CD4-positive, CD25-positive, alpha-beta regulatory T cell (primary cell): ENCODE measurements around the gene SORD. TPM values are rescaled to one million over a fixed set of nuclear protein-coding genes. Genes with fewer than 3 reads are reported as not detected.
"Not testable (repeated sequence)": the region's sequence is repeated elsewhere in the genome, so short reads cannot be mapped to it uniquely, and the experiment has no call there.

Source experiments
- ATAC-seq, 2 donors: fragments of 150-1000 bp; cut with Tn5 transposase; one replicate each; pipeline ENCODE4 v1.10.0; 2021; ENCODE audit warnings: low read depth in 2 of 2, moderate number of reproducible peaks in 2 of 2, moderate library complexity in 1 of 2
- DNase-seq, 3 donors: peaks; one replicate each; pipeline versions ENCODE4 v3.0.0 to v3.0.0-alpha.2; 2012 to 2022; ENCODE audit warnings: mixed read lengths in 1 of 3
- H3K27ac ChIP-seq: one replicate; pipeline ENCODE4 v1.7.0; 2013; ENCODE audit warnings: mild to moderate bottlenecking, low read length; ENCODE audit not compliant: insufficient read depth, poor library complexity, severe bottlenecking
- H3K27me3 ChIP-seq: one replicate; pipeline ENCODE4 v1.7.0; 2013; ENCODE audit warnings: low read length; ENCODE audit not compliant: control insufficient read depth, insufficient read depth
- H3K36me3 ChIP-seq: one replicate; pipeline ENCODE4 v1.7.0; 2013; ENCODE audit warnings: mild to moderate bottlenecking, low read length, moderate library complexity; ENCODE audit not compliant: control insufficient read depth, insufficient read depth
- H3K4me1 ChIP-seq: 2 replicates; pipeline ENCODE4 v1.7.0; 2013; ENCODE audit warnings: mild to moderate bottlenecking, low read length; ENCODE audit not compliant: insufficient read depth, control insufficient read depth, poor library complexity, severe bottlenecking
- H3K4me3 ChIP-seq: one replicate; pipeline ENCODE4 v1.7.0; 2013; ENCODE audit warnings: low read depth, mild to moderate bottlenecking, low read length, moderate library complexity
- H3K9me3 ChIP-seq, 2 experiments: 1 replicate in 1 of 2; 2 replicates in 1 of 2; pipeline ENCODE4 v1.7.0; 2013; ENCODE audit warnings: low read length in 2 of 2, mild to moderate bottlenecking in 1 of 2, moderate library complexity in 1 of 2; ENCODE audit not compliant: control insufficient read depth in 2 of 2
- H3K27ac Mint-ChIP-seq, 3 donors: one replicate each; pipeline ENCODE4 v1.8.0; 2020 to 2022; ENCODE audit warnings: mild to moderate bottlenecking in 3 of 3, mixed read lengths in 3 of 3, moderate library complexity in 2 of 3
- H3K27me3 Mint-ChIP-seq: one replicate; pipeline ENCODE4 v1.8.0; 2022; ENCODE audit warnings: mild to moderate bottlenecking, mixed read lengths
- H3K36me3 Mint-ChIP-seq: one replicate; pipeline ENCODE4 v1.8.0; 2020; ENCODE audit warnings: mixed read lengths
- H3K4me1 Mint-ChIP-seq, 4 donors: one replicate each; pipeline ENCODE4 v1.8.0; 2020 to 2022; ENCODE audit warnings: mixed read lengths in 4 of 4, mild to moderate bottlenecking in 1 of 4
- H3K4me3 Mint-ChIP-seq, 4 donors: one replicate each; pipeline ENCODE4 v1.8.0; 2020 to 2022; ENCODE audit warnings: mild to moderate bottlenecking in 4 of 4, mixed read lengths in 4 of 4, moderate library complexity in 3 of 4
- H3K9me3 Mint-ChIP-seq, 7 donors: one replicate each; pipeline ENCODE4 v1.8.0; 2020 to 2022; ENCODE audit warnings: mixed read lengths in 7 of 7, mild to moderate bottlenecking in 3 of 7, moderate library complexity in 2 of 7
- polyA plus RNA-seq, 4 donors: library from polyadenylated mRNA; unstranded; fragments of 300-500 nt; fragmentation: Illumina TruSeq; gene quantifications; one replicate each; pipeline ENCODE4 v1.2.3, GENCODE V29; 2021
- total RNA-seq: library from RNA; stranded (reverse); gene quantifications from one replicate; pipeline ENCODE4 v1.2.3, GENCODE V29; 2022

Gene SORD
- total and polyA plus RNA-seq, 5 donors from 2014 or later: 3.4 to 11.4 (median 5.3) TPM

DNA sequence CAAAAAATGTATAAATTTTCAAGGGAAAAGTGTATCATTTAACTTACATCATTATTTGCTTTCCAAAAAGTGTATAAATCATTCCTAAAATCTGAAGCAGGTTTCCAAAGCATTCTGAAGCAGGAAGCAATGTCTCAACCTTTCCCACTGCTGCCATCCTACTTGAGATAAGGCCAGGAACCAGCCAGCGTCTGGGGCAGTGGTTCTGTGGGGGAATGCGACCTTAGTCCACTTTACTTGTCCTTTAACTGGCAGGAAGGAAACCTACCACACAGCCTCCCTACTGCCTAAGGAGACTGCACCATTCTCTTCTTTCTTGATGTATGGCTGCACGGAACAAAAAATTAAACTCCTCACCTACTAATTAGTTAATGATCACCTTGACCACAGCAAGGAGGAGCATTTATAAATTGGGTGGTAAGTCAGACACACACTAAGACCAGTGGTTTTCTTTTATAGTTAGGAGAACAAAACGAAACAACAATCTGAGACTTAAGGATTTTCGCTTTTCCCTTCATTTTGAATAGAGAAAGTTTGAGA is 3.7 kb downstream of the SORD start:
- peaks cover 0 to 1% (median 0%) of the 10 kb centered on the region in 7 donors for H3K9me3 Mint-ChIP-seq
- no peak overlapping the region for H3K27ac ChIP-seq
- H3K4me3 ChIP-seq: no peak overlapping the region
- no peaks in the 10 kb centered on the region for H3K27me3 ChIP-seq
- H3K27me3 Mint-ChIP-seq: no peaks in the 10 kb centered on the region
- H3K36me3 ChIP-seq: no peaks in the 10 kb centered on the region
- no peak overlapping the region for H3K27ac Mint-ChIP-seq
- no peak for ATAC-seq
- H3K4me1 ChIP-seq: peaks cover 13% of the 10 kb centered on the region
- no peak overlapping the region for H3K4me3 Mint-ChIP-seq
- H3K9me3 ChIP-seq: no peaks in the 10 kb centered on the region
- peaks cover 5 to 31% (median 11%) of the 10 kb centered on the region in 4 donors for H3K4me1 Mint-ChIP-seq
- DNase-seq: no peak
- H3K36me3 Mint-ChIP-seq: peaks cover 15% of the 10 kb centered on the region

DNA sequence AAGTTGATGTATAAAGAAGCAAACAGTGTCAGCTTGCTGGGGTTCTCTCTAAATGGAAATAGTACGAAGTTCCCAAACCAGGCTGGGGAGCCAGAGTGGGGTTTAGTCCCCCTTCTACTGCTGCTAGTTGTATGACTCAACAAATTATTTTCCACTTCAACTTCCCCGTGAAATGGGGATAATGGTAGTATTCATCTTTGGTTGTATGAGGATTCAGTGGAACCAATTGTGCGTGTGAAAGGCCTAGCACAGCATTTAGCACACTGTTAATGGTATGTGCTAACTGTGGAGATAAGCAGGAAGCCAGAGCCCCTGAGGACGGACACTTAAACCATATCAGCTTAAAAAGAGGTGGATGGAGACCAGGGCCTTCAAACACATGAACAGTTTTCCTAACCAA is 4.2 kb downstream of the SORD start:
- Mint-ChIP-seq H3K27me3 (no peaks in the 10 kb centered on the region), H3K9me3 (peaks cover 0 to 1% (median 0%) of the 10 kb centered on the region in 7 donors), H3K36me3 (peaks cover 15% of the 10 kb centered on the region), H3K27ac (no peak overlapping the region), H3K4me3 (no peak overlapping the region), H3K4me1 (peaks cover 5 to 30% (median 11%) of the 10 kb centered on the region in 4 donors)
- no peaks in the 10 kb centered on the region for H3K9me3 ChIP-seq
- H3K27ac ChIP-seq: no peak overlapping the region
- DNase-seq (no peak), ATAC-seq (no peak)
- no peaks in the 10 kb centered on the region for H3K36me3 ChIP-seq
- peaks cover 11% of the 10 kb centered on the region for H3K4me1 ChIP-seq
- H3K4me3 ChIP-seq: no peak overlapping the region
- no peaks in the 10 kb centered on the region for H3K27me3 ChIP-seq

DNA sequence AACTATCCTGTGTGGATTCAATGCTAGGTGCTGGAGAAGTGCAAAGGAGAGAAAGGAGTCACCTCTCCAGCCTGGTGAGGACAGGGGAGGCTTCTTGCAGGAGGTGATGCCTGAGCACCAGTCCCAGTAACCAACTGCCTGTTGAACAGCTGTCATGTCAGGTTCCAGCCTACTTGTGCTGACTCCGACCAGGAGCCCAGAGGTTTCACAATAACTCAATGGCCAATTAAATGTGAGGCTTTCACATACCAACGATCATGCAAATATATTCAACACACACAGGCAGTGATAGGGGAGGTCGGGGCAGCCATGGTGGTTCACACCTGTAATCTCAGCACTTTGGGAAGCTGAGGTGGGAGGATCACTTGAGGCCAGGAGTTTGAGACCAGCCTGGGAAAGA is 7.7 kb downstream of the SORD start:
- H3K27ac ChIP-seq: no peak overlapping the region
- Mint-ChIP-seq H3K27me3 (no peaks in the 10 kb centered on the region), H3K4me3 (no peak overlapping the region), H3K27ac (no peak overlapping the region), H3K9me3 (peaks cover 0 to 1% (median 0%) of the 10 kb centered on the region in 7 donors), H3K4me1 (peaks cover 0 to 11% (median 0%) of the 10 kb centered on the region in 4 donors), H3K36me3 (peaks cover 15% of the 10 kb centered on the region)
- H3K9me3 ChIP-seq: no peaks in the 10 kb centered on the region
- no peaks in the 10 kb centered on the region for H3K4me1 ChIP-seq
- ATAC-seq: no peak
- no peaks in the 10 kb centered on the region for H3K27me3 ChIP-seq
- H3K4me3 ChIP-seq: no peak overlapping the region
- no peaks in the 10 kb centered on the region for H3K36me3 ChIP-seq
- no peak for DNase-seq

DNA sequence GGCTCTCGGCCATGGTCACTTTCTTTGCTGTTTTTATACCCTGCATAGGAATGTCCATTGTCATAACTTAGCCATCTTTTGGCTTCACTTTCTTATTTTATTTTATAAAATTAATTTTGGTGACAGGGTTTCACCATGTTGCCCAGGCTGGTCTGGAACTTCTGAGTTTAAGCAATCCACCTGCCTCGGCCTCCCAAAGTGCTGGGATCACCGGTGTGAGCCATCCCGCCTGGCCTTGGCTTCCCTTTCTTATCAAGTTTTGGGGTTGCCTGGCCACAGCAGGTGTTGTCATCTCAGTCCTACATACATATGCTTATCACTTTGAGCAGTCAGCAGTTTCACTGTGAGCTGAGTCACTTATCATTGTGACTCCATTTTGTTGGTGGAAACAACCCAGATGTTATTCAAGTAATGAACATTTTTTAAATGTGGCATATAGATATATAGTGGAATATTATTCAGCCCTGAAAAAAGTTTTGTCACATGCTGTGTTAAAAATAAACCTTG is 8.6 kb downstream of the SORD start:
- Mint-ChIP-seq H3K4me1 (peaks cover 0 to 10% (median under 1%) of the 10 kb centered on the region in 4 donors), H3K36me3 (peaks cover 15% of the 10 kb centered on the region)
- not testable (repeated sequence) for H3K36me3 ChIP-seq, H3K4me1 ChIP-seq, H3K9me3 Mint-ChIP-seq, H3K4me3 Mint-ChIP-seq, H3K9me3 ChIP-seq, DNase-seq, H3K4me3 ChIP-seq, H3K27me3 ChIP-seq, H3K27ac Mint-ChIP-seq, H3K27me3 Mint-ChIP-seq, ATAC-seq, H3K27ac ChIP-seq

DNA sequence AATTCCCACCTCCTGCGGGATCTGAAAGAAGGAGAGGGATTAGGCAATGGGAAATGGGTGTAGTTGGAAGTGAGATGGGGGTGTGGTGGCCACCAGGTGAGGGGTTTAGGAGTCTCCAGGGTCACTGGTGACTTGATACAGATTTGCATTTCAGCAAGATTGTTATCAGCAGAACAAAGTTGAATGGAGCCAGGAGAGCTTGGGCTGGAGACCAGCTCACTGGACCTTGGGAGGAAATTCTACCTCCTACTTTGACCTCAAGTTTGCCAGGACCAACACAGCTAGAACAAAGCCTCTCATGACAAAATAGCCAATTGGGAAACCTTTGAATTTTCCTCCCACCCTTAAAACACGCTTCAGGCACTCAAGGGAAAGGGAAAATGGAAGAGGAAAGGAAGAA is 9.5 kb downstream of the SORD start:
- H3K27ac ChIP-seq, H3K36me3 ChIP-seq, H3K9me3 ChIP-seq, H3K27ac Mint-ChIP-seq, H3K27me3 ChIP-seq, ATAC-seq, H3K27me3 Mint-ChIP-seq, DNase-seq, H3K9me3 Mint-ChIP-seq, H3K4me3 Mint-ChIP-seq, H3K4me1 ChIP-seq, H3K4me3 ChIP-seq: not testable (repeated sequence)
- Mint-ChIP-seq H3K36me3 (peaks cover 15% of the 10 kb centered on the region), H3K4me1 (peaks cover 0 to 17% (median 7%) of the 10 kb centered on the region in 4 donors)

DNA sequence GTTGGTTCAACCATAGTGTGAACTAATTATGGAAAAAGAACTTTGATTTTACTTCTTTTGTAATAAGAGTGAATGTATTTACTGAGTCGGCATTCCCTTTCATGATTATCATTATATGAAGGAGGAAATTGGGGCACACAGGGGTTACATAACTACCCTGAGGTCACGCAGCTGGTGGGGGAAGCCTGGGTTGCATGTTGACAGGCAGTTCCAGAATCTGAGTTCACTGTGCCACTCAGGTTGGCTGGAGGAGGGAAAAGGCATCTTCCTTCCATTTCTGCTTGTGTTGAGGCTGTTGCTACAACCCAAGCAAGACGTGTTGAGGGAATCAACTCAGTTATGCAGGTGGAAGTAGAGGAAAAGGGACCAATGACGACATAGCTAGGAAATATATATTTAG is 11.1 kb downstream of the SORD start:
- H3K27ac ChIP-seq, H3K4me3 ChIP-seq, ATAC-seq, H3K9me3 ChIP-seq, H3K4me3 Mint-ChIP-seq, H3K4me1 ChIP-seq, H3K9me3 Mint-ChIP-seq, DNase-seq, H3K27ac Mint-ChIP-seq, H3K27me3 Mint-ChIP-seq, H3K36me3 ChIP-seq, H3K27me3 ChIP-seq: not testable (repeated sequence)
- peaks cover 5 to 19% (median 10%) of the 10 kb centered on the region in 4 donors for H3K4me1 Mint-ChIP-seq
- peaks cover 15% of the 10 kb centered on the region for H3K36me3 Mint-ChIP-seq

DNA sequence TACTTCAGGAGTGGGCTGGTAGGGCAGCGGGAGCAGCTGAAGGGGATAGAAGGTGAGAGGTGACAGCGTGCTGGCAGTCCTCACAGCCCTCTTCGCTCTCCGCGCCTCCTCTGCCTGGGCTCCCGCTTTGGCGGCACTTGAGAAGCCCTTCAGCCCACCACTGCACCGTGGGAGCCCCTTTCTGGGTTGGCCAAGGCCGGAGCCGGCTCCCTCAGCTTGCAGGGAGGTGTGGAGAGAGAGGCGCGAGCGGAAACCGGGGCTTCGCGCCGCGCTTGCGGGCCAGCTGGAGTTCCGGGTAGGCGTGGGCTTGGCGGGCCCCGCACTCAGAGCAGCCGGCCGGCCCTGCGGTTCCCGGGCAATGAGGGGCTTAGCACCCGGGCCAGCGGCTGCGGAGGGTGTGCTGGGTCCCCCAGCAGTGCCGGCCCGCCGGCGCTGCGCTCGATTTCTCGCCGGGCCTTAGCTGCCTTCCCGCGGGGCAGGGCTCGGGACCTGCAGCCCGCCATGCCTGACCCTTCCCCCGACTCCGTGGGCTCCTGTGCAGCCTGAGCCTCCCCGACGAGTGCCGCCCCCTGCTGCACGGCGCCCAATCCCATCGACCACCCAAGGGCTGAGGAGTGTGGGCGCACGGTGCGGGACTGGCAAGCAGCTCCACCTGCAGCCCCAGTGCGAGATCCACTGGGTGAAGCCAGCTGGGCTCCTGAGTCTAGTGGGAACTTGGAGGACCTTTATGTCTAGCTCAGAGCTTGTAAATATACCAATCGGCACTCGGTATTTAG is 11.8 kb downstream of the SORD start:
- not testable (repeated sequence) for H3K4me3 ChIP-seq, H3K4me1 ChIP-seq, H3K9me3 Mint-ChIP-seq, ATAC-seq, H3K9me3 ChIP-seq, H3K27me3 Mint-ChIP-seq, H3K27ac ChIP-seq, H3K4me3 Mint-ChIP-seq, H3K36me3 ChIP-seq, H3K27me3 ChIP-seq, DNase-seq
- peaks cover 5 to 19% (median 10%) of the 10 kb centered on the region in 4 donors for H3K4me1 Mint-ChIP-seq
- H3K27ac Mint-ChIP-seq: peak overlapping the region in 1 of 3 donors; percentile 56
- peaks cover 11% of the 10 kb centered on the region for H3K36me3 Mint-ChIP-seq
